HG03460 (cell line): ENCODE results near the gene PLCG2.

Experiments
- ATAC-seq: cut with Tn5 transposase; IDR thresholded peaks from one replicate; pipeline ENCODE4 v1.9.1; 2021; ENCODE audit not compliant: unreplicated experiment

The PLCG2 gene

DNA sequence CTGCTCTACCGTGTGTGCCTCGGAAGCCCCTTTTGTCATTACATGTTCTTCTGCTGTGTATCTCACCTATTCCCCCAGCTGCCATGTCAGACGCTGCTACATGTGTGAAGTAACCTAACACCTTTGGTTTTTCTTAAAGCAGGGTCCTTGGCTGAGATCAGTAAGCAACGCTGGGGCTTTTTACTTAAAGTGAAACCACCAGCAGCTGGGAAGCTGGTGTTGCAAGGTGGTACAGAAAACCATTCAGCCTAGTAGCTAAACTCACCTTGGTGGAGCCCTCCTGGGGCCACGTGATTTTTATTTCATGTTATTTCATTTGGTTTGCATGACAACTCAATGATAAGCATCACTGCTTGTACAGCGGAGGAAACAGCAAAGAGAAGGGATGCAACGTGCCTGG, 62.6 kb downstream of the PLCG2 start:
- peak; percentile 61 for ATAC-seq

DNA sequence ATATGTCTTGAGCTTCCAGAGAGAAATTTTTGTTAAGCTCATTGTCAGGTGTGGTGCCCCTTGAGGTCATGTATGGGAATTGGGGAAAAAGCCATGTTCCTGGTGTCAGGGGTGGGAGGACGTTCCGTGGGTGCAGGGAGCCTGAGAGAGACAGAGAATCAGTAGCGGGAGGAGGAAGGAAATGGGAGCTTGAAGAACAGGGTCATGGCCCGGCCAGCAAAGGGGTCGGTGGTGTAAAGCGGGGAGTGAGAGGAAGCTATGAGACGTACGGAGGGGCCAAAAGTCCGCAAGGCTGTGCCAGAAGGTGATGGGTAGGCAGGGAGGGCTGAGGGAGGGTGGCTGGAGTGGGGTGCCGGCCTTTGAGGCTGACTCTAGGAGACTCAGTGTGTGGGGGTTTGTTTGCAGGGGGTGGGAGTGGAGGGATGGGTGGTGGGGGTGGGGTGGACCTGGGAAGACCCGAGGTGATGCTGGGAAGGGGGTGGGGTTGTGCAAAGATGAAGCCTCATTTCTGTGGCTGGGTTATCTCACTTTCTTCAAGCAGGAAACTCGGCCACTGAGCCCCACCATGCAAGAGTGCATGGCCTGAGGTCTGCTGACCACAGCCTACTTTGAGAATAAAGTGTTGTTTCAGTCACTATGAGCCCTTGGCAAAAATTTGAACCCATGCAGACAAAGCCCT, 63.6 kb downstream of the PLCG2 start:
- ATAC-seq, result no peak

DNA sequence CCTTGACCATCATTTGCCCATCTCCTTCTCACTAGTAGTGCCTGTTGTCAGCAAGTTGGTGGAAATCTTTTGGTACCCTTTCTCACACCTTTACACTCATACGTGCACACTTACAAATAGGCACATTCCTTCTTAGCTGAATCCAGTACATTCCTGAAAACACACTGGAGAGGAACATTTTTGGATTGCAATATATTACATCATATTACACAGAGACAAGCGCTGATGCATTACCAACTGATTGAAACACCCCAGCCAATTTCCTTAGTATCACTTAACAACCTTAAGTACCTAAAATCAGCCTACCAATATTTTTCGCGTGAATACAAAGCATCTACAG, 64.1 kb downstream of the PLCG2 start:
- no peak for ATAC-seq

DNA sequence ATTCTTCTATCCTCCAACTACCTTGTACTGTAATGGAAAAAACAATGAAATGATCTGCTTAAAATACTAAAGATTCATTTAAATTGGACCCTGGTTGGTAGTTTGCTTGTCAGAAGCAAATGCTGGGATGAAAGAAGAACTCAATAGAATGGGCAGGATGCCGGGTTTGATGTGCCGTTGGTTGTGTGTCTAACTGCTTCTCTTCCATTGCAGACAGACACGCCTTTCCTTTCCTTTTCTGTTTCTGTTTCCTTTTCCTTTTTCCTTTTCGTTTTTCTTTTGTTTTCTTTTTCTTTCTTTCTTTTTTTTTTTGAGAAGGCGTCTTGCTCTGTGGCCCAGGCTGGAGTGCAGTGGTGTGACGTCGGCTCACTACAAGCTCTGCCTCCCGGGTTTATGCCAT, 64.6 kb downstream of the PLCG2 start:
- no peak for ATAC-seq

DNA sequence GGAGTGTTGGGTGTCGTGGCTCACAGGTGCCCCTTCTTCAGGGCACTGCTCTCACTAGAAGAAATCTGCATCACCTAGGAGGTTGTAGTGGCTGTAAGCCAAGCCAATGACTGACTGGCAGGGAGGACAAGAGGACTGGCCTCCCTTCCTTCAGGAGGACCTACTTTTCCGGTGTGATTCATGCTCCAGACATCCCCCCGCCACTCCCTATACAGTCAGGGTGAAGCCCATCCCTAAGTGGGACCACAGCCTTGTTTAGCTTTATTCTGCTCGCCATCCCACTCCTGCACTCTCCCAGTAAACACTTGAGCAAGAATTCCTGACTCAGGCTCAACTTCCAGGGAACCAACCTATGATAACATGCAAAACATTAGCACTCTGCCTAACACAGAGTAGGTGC, 67.0 kb downstream of the PLCG2 start:
- ATAC-seq, result no peak

DNA sequence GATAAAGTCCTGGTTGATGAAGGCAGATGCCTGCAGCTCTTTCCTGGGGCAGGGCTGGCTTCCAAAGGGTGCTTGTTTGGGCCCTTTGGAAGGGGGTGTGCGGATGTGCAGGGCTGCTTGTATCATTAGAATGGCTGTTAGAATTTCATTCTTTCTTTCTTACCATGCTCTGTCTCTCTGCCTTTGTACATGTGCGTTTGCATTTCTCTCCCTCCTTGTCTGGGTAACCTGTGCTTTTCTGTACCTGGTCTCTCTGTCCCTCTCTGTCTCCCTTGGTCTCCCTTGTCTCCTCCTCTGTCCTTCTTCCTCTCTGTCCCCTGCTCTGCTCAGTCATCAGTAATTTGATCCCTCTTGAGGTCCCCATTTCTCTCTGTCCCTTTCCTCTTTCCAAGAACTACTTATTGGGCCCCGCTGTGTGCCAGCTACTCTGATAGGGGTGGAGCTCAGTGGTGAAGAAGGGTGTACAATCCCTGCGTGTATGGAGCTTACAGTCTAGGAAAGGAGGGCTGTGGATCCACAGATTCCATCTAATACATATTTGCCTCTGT, 69.3 kb downstream of the PLCG2 start:
- no peak for ATAC-seq

DNA sequence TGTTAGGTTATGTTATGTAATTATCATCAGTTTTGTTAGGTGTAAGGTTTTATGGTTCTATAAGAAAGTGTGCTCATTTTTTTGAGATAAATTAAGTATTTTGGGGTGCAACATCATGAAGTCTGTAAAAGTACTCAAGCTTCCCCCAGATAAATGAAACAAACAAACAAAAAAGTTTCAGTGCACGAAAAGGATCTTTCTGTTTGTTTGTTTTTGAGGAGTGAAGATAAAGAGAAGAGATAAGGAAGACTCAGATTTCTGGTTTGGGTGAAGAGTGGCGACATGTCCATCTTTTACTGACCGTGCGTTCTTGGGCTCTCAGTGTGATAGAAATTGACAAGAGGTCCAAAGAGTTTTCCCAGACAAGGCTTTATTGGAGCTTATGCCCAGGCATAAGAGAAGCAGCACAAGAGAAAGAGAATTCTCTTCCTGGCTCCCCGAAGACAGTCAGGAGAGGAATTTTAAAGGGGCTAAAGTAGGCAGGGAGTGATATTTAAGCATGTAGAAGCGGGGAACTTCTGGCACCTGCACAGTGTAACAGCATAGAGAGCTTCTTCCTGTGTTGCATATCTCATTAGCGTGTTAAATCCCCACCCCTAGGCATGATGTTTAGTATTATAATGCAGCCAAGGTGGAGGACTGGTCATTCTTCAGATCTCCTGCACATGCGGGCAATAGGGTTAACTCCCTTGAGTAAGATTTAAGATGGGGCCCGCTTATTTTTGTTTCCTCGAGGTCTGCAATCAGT, 71.3 kb downstream of the PLCG2 start:
- no peak for ATAC-seq

DNA sequence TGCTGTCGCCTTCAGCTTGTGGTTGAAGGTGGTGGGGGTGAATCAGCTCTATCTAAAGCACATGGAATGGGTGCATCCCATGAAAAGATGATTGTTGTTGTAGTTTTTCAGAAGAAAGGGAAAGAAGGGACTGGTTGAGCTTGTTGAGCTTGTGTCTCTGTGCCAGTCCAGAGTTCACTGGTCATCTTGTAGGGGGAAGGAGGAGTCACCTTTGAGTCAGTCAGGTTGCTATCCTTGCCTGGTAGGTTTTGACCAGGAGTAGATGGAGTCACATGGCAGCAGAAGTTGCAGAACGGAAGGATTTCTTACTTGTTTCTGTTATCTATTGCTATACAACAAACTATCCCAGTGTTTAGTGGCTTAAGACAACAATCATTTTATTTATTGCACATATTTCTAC, 73.3 kb downstream of the PLCG2 start:
- no peak for ATAC-seq

DNA sequence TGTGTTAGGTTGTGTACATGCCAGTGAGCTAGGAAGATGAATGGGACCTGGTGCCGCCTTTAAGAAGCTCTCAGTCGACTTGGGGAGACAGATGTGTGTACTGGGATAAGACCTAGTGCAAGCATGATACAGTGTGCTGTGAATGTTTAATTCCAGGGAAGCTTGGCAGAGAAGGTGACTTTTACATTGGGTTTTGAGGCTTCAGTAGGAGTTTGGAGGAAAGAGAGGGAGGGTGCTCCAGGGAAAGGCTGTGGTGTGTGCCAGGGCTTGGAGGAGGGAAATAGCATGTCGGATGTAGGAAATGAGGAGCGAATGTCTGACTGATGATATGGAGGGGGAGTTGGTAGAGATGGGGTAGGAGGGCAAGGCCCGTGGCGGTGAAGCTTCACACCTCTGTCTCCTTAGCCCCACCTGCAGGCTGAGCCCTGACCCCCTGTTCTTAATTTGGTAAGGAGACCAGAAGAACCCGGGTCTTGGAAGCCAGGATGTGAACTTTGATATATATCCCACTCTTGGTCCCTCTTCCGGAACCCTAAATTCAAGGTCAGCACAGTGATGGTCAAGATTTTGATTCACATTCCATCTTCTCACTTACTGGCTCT, 76.6 kb downstream of the PLCG2 start:
- no peak for ATAC-seq

DNA sequence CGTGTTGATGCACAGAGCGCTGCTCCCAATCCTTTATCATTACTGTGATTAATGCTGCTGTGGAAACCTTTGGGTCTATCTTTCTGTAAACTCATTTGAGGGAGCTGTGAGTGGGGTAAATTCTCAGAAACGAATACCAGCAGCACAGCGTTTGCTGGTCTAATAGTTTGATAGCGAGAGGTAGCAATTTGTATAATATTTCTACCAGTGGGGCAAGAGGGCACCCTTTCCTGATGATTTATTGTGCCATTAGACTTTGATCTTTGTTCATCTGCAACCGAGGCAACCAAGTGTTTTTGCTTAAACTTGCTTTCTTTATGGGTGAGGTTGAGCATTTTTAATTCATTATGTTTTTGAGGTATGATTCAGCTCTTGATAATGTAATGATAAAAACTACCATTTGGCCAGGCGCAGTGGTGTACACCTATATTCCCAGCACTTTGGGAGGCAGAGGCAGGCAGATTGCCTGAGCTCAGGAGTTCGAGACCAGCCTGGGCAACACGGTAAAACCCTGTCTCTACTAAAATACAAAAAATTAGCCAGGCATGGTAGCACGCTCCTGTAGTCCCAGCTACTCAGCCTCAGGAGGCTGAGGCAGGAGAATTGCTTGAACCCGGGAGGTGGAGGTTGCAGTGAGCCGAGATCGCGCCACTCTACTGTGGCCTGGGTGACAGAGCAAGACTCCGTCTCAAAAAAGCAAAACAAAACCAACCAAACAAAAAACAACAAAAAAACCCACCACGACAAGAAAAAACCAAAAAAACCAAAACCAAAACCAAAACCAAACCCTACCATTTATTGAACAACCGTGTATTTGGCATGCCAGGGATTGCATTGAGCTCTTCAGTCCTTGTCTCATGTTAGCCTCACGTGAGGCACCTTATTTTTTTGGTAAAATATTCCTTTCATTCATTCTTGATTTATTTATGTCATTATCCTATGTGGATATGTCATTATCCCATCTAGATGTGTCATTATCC, 81.5 kb downstream of the PLCG2 start:
- ATAC-seq, result no peak

DNA sequence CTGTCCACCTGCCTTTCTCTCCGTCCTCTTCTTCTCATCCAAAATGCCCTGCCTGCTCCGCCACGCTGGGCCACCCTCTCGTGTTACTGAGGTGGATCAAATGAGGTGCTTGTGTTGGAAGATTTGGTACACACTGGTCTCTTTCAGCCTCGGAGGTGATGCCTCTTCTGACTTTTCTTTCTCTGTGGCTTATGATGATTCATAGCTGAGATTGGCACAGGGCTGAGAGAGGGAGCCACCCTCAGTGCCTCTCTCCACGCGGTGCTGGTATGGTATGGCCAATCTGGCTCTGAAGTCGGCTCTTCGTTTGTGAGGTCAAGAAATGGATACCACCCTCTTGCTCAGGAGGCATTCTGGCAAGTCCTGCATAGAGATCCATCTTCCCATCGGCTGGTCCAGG, 82.4 kb downstream of the PLCG2 start:
- ATAC-seq, result no peak

DNA sequence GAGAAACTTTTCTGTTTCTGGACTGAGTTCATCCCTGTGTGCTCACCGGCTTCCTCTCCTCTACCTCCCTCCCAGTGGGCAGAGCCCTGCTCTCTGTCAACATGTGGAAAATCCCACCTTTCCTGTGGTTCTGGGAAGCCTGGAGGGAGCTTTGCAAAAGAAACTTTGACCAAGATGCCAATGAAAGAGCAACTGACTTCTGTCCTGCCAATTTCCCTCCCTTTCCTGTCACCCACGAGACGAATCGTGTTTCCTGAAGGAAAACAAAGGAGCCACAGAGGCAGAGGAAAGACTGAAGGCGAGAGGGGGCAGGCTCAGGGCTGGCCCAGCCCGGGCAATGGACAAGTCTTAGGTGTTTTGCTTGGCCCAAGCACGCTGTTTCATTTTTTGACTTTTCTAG, 82.8 kb downstream of the PLCG2 start:
- no peak for ATAC-seq

DNA sequence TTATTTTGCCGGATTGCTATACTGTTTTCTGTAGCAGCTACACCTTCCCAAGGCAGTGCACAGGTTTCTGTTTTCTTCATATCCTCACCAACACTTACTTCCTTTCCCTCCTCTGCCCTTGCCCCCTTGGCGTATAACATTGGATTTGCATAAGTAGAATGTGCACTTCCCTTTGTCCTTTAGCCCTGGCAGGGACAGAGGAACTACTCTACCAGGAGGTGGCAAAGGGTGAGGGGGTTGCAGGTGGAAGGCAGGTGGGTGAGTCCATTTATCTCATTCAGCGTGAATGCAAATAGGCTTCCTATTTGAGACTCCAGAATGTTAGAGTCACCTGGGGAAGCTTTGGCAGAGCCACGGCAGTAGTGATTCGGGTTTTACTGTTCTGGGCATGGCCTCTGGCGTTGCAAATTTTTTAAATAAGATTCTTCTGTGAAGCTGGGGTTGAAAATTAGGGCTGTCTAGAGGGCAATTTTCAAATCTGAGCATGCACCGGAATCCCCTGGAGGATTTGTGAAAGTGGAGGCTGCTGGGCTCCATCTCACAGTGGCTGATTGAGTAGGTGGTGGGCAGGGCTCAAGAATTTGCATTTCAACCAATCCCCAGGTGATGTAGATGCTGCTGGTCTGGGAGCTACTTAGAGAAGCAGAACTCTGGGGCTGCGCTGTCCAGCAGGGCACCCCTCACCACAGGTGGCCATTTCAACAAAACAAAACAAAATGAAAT, 84.7 kb downstream of the PLCG2 start:
- peak; percentile 75 for ATAC-seq

DNA sequence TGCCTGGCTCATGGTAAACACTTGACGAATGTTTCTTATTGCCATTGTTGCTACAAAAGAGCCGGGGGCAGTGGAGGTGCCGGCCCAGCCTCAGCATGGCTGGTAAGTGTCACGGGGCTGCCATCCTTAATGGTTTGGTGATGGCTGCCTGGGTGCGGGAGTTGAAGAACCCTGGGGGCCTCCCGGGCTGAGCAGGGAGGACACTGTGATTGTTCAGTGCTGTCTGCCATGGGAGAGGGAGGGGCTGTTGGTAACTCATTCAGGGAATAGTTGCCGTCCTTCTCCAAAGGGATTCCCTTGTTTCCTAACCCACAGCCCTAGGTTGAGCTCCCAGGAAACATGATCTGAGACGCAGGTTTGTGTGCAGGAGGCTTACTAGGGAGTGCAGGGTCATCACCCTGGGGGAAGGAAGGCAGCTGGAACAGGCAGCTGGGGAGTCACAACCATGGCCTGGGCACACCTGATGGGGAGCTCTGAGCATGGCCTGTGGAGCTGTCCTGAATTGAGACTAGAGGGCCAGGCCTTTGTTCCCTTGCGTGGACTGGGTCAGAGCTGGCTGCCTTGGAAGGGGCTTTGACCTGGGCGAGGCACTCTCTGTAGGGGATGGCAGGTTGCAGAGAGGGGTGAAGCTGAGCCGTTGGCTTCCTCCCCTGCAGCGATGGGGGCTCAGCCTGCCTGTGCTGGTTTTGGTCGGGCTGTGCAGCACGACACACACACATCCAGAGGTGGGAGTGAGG, 85.7 kb downstream of the PLCG2 start:
- ATAC-seq, result no peak

DNA sequence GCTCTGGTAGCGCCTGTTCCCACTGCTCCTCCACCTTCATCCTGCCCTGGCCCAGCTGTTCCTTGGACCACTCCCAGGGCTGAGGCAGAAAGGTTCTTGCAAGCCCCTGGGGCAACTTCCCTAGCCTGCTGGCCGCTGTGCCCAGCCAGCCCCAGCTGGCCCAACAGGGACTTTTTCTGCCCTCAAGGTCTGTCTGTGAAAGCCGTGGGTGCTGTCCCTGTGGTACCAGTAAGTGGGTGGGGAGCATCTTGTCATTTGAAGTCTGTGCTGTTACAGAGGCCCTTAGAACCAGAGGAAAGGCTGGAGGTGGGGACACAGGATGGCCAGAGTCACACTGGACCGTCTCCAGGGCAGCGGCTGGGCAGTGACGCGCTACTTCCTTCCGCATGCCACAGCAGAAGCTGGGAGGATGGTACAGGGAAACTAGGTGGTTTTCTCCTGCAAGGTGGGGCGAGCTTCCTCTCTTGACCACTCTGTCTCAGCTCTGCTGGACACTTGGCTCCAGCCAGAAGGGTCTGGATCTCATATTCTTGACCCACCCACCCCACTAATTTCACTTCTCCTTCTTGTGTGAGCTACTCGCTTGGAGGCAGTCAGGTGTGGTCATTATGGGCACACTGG, 87.8 kb downstream of the PLCG2 start:
- no peak for ATAC-seq

DNA sequence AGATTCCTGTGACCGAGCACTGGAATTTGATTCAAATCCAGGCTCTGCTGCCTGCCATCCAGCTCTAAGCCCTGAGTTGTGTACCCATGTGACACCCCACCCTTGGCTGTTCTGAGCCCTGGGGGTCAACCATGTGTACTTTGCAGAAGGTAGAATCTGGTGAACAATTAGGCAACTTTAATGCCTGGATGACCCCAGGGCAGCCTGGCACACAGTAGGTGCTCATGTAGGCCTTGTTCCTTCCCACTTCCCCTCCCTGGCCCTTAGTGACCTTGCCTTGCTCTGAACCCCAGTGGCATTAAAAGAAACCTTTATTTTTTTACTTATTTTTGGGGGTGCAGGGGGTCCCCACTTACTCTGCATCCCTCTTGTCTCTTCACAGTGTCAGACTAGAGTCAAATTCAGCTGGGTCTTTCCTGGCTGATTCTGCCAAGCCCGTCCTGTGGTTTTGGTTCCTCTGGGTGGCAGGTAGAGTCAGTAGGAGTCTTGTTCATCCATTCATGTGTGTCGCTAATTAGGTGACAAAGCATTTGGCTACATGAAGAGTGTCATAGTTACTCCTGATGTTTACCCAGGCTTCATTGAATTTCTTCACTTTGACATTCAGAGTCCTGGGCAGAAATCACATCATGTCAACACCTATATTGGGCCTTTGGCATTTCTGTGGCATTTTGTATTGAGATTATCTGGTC, 89.1 kb downstream of the PLCG2 start:
- ATAC-seq, result no peak

DNA sequence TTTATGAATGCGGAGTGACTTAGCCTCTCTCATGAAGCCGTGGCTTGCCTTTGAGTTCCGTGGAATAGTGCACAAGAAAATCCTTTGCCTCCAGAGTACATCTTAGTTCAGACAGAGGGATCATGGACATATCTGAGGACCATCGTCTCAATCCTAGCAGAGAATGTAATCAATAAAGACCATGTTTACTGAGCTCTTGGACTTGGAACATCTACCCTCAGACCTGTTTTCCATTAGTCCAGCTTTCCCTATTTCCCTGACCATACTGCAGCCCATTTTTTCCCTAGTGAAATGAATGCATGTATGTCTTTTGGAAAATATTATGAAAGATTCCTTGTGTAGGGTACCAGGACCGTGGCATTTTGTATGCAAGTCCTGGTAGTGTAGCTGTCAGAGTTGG, 90.2 kb downstream of the PLCG2 start:
- ATAC-seq, result no peak

DNA sequence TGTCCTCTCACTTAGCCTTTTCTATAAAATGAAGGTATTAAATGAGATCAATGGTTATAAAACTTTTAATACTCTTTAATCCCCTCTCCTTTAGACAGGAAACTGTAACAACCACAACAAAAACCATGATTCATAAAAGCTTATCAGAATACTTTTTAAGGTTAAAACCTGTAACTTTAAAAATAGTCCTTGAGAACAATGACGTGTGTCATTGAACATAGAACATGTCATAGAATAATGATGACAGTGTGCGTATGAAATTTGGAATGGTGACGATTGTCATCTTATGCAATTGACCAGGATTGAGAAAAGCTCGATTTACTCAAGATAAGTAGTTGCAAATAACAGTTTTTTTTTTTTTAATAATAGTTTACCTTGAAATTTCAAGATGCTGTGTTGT, 94.1 kb downstream of the PLCG2 start:
- ATAC-seq, result no peak
